RWPE1 (cell line): ENCODE measurements around the gene HMCN2.

Experiments used
- CTCF ChIA-PET: fragments of 350-600 bp; sonication (Branson Sonifier 250); formaldehyde crosslinking; extraction: SDS; loops from one replicate; lab custom pipeline; 2021; lab: Yijun Ruan, JAX
- POLR2A ChIA-PET: fragments of 400-600 bp; formaldehyde crosslinking; extraction: SDS; loops from one replicate; lab custom pipeline; 2020; ENCODE audit warnings: antibody characterized with exemption; ENCODE audit not compliant: low non-redundant PET; lab: Yijun Ruan, JAX
- DNase-seq: peaks from one replicate; pipeline ENCODE4 v3.0.0; 2012; ENCODE audit warnings: low spot score
- H3K27ac ChIP-seq: fragments of 450-650 bp; 2 replicates; pipeline ENCODE4 v1.5.1; 2017
- CTCF ChIP-seq: fragments of 450-650 bp; conservative IDR thresholded peaks from 2 replicates; pipeline ENCODE4 v1.5.1; 2017; ENCODE audit warnings: low read depth, mild to moderate bottlenecking

The HMCN2 gene

GRCh38 chr9:130409246-130409645, 143.7 kb downstream of the HMCN2 start:
- POLR2A ChIA-PET, result no interaction called here
- no peak for DNase-seq
- TF ChIP-seq CTCF, result no peak
- no peak overlapping the region for H3K27ac ChIP-seq
- CTCF ChIA-PET, result interaction anchor here (0.6 kb wide), 1 partner anchor 994 kb away, joined by 9 read pairs; no protein-coding TSS in a partner anchor

- POLR2A ChIA-PET, result no interaction called here
- peak overlapping the region; percentile 32 for H3K27ac ChIP-seq
- CTCF ChIA-PET, result interaction anchor here (0.7 kb wide), 1 partner anchor 33 kb away, joined by 5 read pairs; no protein-coding TSS in a partner anchor
- TF ChIP-seq CTCF, result no peak
- no peak for DNase-seq
These were observed 144.9 kb downstream of the HMCN2 start for GRCh38 chr9:130410443-130410842.

GRCh38 chr9:130411566-130411915, 146.0 kb downstream of the HMCN2 start:
- ChIA-PET POLR2A (interaction anchor here (0.7 kb wide), 1 partner anchor 15 kb away, joined by 4 read pairs; no protein-coding TSS in a partner anchor), CTCF (interaction anchor here (0.6 kb wide), 1 partner anchor 15 kb away, joined by 3 read pairs; no protein-coding TSS in a partner anchor)
- peak overlapping the region; percentile 32; the same call in 1 of the 2 replicates for H3K27ac ChIP-seq
- no peak for TF ChIP-seq CTCF
- no peak for DNase-seq

GRCh38 chr9:130414081-130414731, 148.6 kb downstream of the HMCN2 start:
- POLR2A ChIA-PET, result no interaction called here
- DNase-seq, result no peak
- CTCF ChIA-PET, result interaction anchor here (0.7 kb wide), 2 partner anchors 20 to 268 kb away, joined by 3 read pairs; no protein-coding TSS in a partner anchor
- no peak for TF ChIP-seq CTCF
- H3K27ac ChIP-seq, result no peak overlapping the region

GRCh38 chr9:130414910-130415746, 149.6 kb downstream of the HMCN2 start:
- CTCF ChIA-PET, result interaction anchor here (0.7 kb wide), 1 partner anchor 19 kb away, joined by 3 read pairs; no protein-coding TSS in a partner anchor
- no peak for DNase-seq
- POLR2A ChIA-PET, result no interaction called here
- H3K27ac ChIP-seq, result no peak overlapping the region
- TF ChIP-seq CTCF, result no peak

GRCh38 chr9:130417602-130418001, 152.0 kb downstream of the HMCN2 start:
- ChIA-PET POLR2A (no interaction called here), CTCF (interaction anchor here (0.6 kb wide), 1 partner anchor 167 kb away, joined by 3 read pairs; no protein-coding TSS in a partner anchor)
- no peak overlapping the region for H3K27ac ChIP-seq
- TF ChIP-seq CTCF, result no peak
- no peak for DNase-seq
